Lower leg skin (tissue), 4 donors: ENCODE data around the gene PCCA. TPM values are rescaled to one million over a fixed set of nuclear protein-coding genes. Genes with fewer than 3 reads are reported as not detected.
"Not testable (repeated sequence)": the region's sequence is repeated elsewhere in the genome, so short reads cannot be mapped to it uniquely, and the experiment has no call there.

Experiments used
- DNase-seq, 2 donors: peaks; one replicate each; pipeline ENCODE4 v3.0.0-alpha.2; 2019; ENCODE audit warnings: low spot score in 2 of 2
- H3K4me3 ChIP-seq: fragments of 200-600 bp; sonication (generic); 2 replicates; pipeline ENCODE4 v1.5.1; 2017; ENCODE audit warnings: mild to moderate bottlenecking, low read depth; ENCODE audit not compliant: poor library complexity, severe bottlenecking
- POLR2A ChIP-seq, 2 donors: fragments of 450-650 bp; IDR thresholded peaks; one replicate each; pipeline ENCODE4 v1.6.1; 2016 to 2017; ENCODE audit warnings: antibody characterized with exemption in 2 of 2, mild to moderate bottlenecking in 1 of 2, moderate library complexity in 1 of 2
- WGBS, 2 donors: methylation state at CpG; one replicate each; pipeline ENCODE4 v1.1.5; 2018; 5-methylcytosine and 5-hydroxymethylcytosine counted together
- intact Hi-C: fragments of 100-400 bp; cut with DNase I; formaldehyde crosslinking; loops from one replicate; pipeline ENCODE4 v1.15.0; 2023; ENCODE audit warnings: low total_unique reads
- total RNA-seq, 4 donors: library from RNA; depleted of rRNA; stranded (reverse); fragments of >200 nt; gene quantifications; one replicate each; pipeline ENCODE4 v1.1.0, GENCODE V29; 2016
- TF ChIP-seq, protein P1 (sequence below), 3 donors: fragments of 450-650 bp; IDR thresholded peaks; one replicate each; pipeline ENCODE4 v1.5.1; 2016; ENCODE audit warnings: antibody characterized with exemption in 3 of 3, mild to moderate bottlenecking in 3 of 3, moderate library complexity in 2 of 3

The PCCA gene
- total RNA-seq, 4 donors from 2014 or later, result 24.3 to 34.2 (median 26.2) TPM

GRCh38 chr13:100274942-100275506, 186.1 kb downstream of the PCCA start:
- no peak for DNase-seq
- 94 to 97% methylated on average over 12 of the region's 12 CpGs for WGBS, 2 donors
- TF ChIP-seq, protein P1, sequence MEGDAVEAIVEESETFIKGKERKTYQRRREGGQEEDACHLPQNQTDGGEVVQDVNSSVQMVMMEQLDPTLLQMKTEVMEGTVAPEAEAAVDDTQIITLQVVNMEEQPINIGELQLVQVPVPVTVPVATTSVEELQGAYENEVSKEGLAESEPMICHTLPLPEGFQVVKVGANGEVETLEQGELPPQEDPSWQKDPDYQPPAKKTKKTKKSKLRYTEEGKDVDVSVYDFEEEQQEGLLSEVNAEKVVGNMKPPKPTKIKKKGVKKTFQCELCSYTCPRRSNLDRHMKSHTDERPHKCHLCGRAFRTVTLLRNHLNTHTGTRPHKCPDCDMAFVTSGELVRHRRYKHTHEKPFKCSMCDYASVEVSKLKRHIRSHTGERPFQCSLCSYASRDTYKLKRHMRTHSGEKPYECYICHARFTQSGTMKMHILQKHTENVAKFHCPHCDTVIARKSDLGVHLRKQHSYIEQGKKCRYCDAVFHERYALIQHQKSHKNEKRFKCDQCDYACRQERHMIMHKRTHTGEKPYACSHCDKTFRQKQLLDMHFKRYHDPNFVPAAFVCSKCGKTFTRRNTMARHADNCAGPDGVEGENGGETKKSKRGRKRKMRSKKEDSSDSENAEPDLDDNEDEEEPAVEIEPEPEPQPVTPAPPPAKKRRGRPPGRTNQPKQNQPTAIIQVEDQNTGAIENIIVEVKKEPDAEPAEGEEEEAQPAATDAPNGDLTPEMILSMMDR (IDR thresholded peaks at IDR 0.05), result no peak
- no peak for TF ChIP-seq POLR2A (IDR thresholded peaks at IDR 0.05)
- H3K4me3 ChIP-seq, result no peak overlapping the region
- intact Hi-C loops, result no loop called here

DNA sequence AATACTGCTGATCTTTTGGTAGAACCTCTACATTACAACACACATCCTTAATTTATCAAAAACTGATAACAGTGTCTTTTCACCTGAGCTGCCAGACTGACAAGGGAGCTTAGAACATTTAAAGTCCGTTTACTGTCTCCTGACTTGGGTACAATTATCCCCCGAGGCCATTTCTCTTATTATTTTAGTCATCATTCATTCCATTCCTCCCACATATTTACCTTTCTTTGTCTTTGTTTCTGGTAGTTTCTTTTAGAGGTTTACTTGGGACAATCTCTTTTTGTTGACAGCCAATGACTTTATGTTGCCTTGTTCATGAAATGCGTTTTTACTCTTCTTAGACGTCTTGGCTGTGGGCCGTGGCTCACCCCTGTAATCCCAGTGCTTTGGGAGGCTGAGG, 186.9 kb downstream of the PCCA start:
- TF ChIP-seq, protein P1 (IDR thresholded peaks at IDR 0.05), result no peak
- TF ChIP-seq POLR2A (IDR thresholded peaks at IDR 0.05), result no peak
- whole genome bisulfite sequencing, 2 donors, result 64 to 86% methylated on average over 5 of the region's 5 CpGs
- intact Hi-C loops, result no loop called here
- H3K4me3 ChIP-seq, result no peak overlapping the region
- DNase-seq, result no peak

DNA sequence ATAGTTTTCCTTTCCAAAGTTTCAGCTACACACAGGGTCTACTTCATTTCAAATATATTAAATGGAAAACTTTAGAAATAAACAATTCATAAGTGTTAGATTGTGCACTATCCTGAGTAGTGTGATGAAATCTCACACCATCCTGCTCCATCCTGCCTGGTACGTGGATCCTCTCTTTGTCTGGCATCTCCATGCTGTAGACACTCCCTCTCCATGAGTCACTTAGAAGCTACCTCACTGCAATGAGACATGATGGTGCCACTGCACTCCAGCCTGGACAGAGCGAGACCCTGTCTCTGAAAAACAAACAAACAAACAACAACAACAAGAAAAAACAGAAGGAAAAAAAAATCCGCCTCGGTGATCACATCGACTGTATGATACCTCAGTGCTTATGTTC, 191.8 kb downstream of the PCCA start:
- WGBS, 2 donors, result 86 to 92% methylated on average over 5 of the region's 5 CpGs
- intact Hi-C loops, result no loop called here
- no peak for TF ChIP-seq POLR2A (IDR thresholded peaks at IDR 0.05)
- TF ChIP-seq, protein P1 (IDR thresholded peaks at IDR 0.05), result no peak
- no peak overlapping the region for H3K4me3 ChIP-seq
- DNase-seq, result no peak

- 98 to 99% methylated on average over 16 of the region's 16 CpGs for WGBS, 2 donors
- H3K4me3 ChIP-seq, DNase-seq, intact Hi-C loops: not testable (repeated sequence)
These were observed 193.4 kb downstream of the PCCA start for GRCh38 chr13:100282306-100282705.

- TF ChIP-seq POLR2A (IDR thresholded peaks at IDR 0.05), result no peak
- TF ChIP-seq, protein P1 (IDR thresholded peaks at IDR 0.05), result no peak
- intact Hi-C loops, result no loop called here
- DNase-seq, result no peak
- no peak overlapping the region for H3K4me3 ChIP-seq
- WGBS, 2 donors, result 91 to 95% methylated on average over 4 of the region's 4 CpGs
These were observed 201.4 kb downstream of the PCCA start for GRCh38 chr13:100290165-100290801.

- 76 to 80% methylated on average over 2 of the region's 2 CpGs for WGBS, 2 donors
- TF ChIP-seq, protein P1 (IDR thresholded peaks at IDR 0.05), result no peak
- no peak for TF ChIP-seq POLR2A (IDR thresholded peaks at IDR 0.05)
- no peak overlapping the region for H3K4me3 ChIP-seq
- intact Hi-C loops, result no loop called here
- DNase-seq, result no peak
These were observed 202.7 kb downstream of the PCCA start for GRCh38 chr13:100291624-100292023.
